HL-60 (cell line): ENCODE measurements around the gene IFI27L1.

Experiments used
- GABPA ChIP-seq: IDR thresholded peaks from 2 replicates; pipeline ENCODE4 v1.6.1; 2012; ENCODE audit warnings: low read depth
- TF ChIP-seq, protein P1 (sequence below): IDR thresholded peaks from one replicate; pipeline ENCODE4 v1.5.1; 2011; ENCODE audit warnings: low read length, control low read depth, inconsistent platforms; ENCODE audit not compliant: insufficient read depth

- TF ChIP-seq, protein P1, sequence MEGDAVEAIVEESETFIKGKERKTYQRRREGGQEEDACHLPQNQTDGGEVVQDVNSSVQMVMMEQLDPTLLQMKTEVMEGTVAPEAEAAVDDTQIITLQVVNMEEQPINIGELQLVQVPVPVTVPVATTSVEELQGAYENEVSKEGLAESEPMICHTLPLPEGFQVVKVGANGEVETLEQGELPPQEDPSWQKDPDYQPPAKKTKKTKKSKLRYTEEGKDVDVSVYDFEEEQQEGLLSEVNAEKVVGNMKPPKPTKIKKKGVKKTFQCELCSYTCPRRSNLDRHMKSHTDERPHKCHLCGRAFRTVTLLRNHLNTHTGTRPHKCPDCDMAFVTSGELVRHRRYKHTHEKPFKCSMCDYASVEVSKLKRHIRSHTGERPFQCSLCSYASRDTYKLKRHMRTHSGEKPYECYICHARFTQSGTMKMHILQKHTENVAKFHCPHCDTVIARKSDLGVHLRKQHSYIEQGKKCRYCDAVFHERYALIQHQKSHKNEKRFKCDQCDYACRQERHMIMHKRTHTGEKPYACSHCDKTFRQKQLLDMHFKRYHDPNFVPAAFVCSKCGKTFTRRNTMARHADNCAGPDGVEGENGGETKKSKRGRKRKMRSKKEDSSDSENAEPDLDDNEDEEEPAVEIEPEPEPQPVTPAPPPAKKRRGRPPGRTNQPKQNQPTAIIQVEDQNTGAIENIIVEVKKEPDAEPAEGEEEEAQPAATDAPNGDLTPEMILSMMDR, result no peak
- TF ChIP-seq GABPA, result no peak
Observed at GRCh38 chr14:94128216-94128839, 47.2 kb downstream of the IFI27L1 start.
